WTC11 (cell line): Measurements from ENCODE around the gene ZNF557. TPM values are rescaled to one million over a fixed set of nuclear protein-coding genes. Genes with fewer than 3 reads are reported as not detected.

Experiments used
- ATAC-seq: fragments of 200-7000 bp; cut with Tn5 transposase; 2 replicates; pipeline ENCODE4 v1.10.0; 2021; ENCODE audit warnings: mild to moderate bottlenecking, moderate library complexity
- CTCF ChIA-PET: fragments of 300-600 bp; sonication (Branson Sonifier 250); formaldehyde crosslinking; loops from one replicate; lab custom pipeline; 2021; ENCODE audit warnings: antibody characterized with exemption; lab: Charles Lee
- POLR2A ChIA-PET: fragments of 350-600 bp; sonication (Branson Sonifier 250); formaldehyde crosslinking; loops from one replicate; lab custom pipeline; 2021; ENCODE audit warnings: antibody characterized with exemption; lab: Charles Lee
- DNase-seq: peaks from one replicate; pipeline ENCODE4 v3.0.0; 2021; ENCODE audit warnings: low spot score
- H3K27ac Mint-ChIP-seq: 2 replicates; pipeline ENCODE4 v1.8.0; 2021; ENCODE audit warnings: mixed read lengths
- H3K27me3 Mint-ChIP-seq: 2 replicates; pipeline ENCODE4 v1.8.0; 2021; ENCODE audit warnings: low read depth, mild to moderate bottlenecking, moderate library complexity, mixed read lengths
- H3K36me3 Mint-ChIP-seq: 2 replicates; pipeline ENCODE4 v1.8.0; 2021; ENCODE audit warnings: mixed read lengths
- H3K4me1 Mint-ChIP-seq: 2 replicates; pipeline ENCODE4 v1.8.0; 2022; ENCODE audit warnings: mixed read lengths
- H3K4me3 Mint-ChIP-seq: 2 replicates; pipeline ENCODE4 v1.8.0; 2021; ENCODE audit warnings: mild to moderate bottlenecking, moderate library complexity, mixed read lengths
- H3K9me3 Mint-ChIP-seq: 2 replicates; pipeline ENCODE4 v1.8.0; 2021; ENCODE audit warnings: mixed read lengths
- ATF2 ChIP-seq: sonication (generic); formaldehyde crosslinking; IDR thresholded peaks from 2 replicates; pipeline ENCODE4 v1.8.1; 2022; ENCODE audit warnings: low read depth, missing genetic modification reagents, borderline replicate concordance
- ELF4 ChIP-seq: sonication (generic); formaldehyde crosslinking; IDR thresholded peaks from 2 replicates; pipeline ENCODE4 v1.8.1; 2022; ENCODE audit warnings: low read depth, mild to moderate bottlenecking, moderate library complexity, missing genetic modification reagents
- HMGA2 ChIP-seq: fragments of 250-450 bp; sonication (Bioruptor Pico); IDR thresholded peaks from 2 replicates; pipeline ENCODE4 v1.4.0; 2021; ENCODE audit warnings: mild to moderate bottlenecking, moderate library complexity
- KAT7 ChIP-seq: sonication (generic); formaldehyde crosslinking; IDR thresholded peaks from 2 replicates; pipeline ENCODE4 v1.8.1; 2023; ENCODE audit warnings: missing genetic modification reagents, mild to moderate bottlenecking, borderline replicate concordance
- NFATC4 ChIP-seq: fragments of 250-450 bp; sonication (Bioruptor Pico); IDR thresholded peaks from 2 replicates; pipeline ENCODE4 v1.9.0; 2021; ENCODE audit warnings: mild to moderate bottlenecking
- NR1H2 ChIP-seq: sonication (generic); formaldehyde crosslinking; IDR thresholded peaks from 2 replicates; pipeline ENCODE4 v1.9.0; 2021; ENCODE audit warnings: mild to moderate bottlenecking, moderate library complexity, missing genetic modification reagents
- NR2C2 ChIP-seq: sonication (generic); formaldehyde crosslinking; IDR thresholded peaks from 2 replicates; pipeline ENCODE4 v1.8.0; 2022; ENCODE audit warnings: mild to moderate bottlenecking, missing genetic modification reagents
- PRDM15 ChIP-seq: sonication (generic); formaldehyde crosslinking; IDR thresholded peaks from 2 replicates; pipeline ENCODE4 v1.8.0; 2022; ENCODE audit warnings: missing genetic modification reagents
- PRRX2 ChIP-seq: fragments of 250-450 bp; sonication (Bioruptor Pico); IDR thresholded peaks from 2 replicates; pipeline ENCODE4 v1.8.0; 2021; ENCODE audit warnings: mild to moderate bottlenecking
- RELA ChIP-seq: sonication (generic); formaldehyde crosslinking; IDR thresholded peaks from 2 replicates; pipeline ENCODE4 v1.8.1; 2022; ENCODE audit warnings: missing genetic modification reagents, mild to moderate bottlenecking, borderline replicate concordance
- RORB ChIP-seq: fragments of 250-450 bp; sonication (Bioruptor Pico); IDR thresholded peaks from 2 replicates; pipeline ENCODE4 v1.9.0; 2021; ENCODE audit warnings: mild to moderate bottlenecking
- ZNF121 ChIP-seq: sonication (generic); formaldehyde crosslinking; IDR thresholded peaks from 2 replicates; pipeline ENCODE4 v1.8.0; 2023; ENCODE audit warnings: missing genetic modification reagents
- ZNF232 ChIP-seq: sonication (generic); formaldehyde crosslinking; IDR thresholded peaks from 2 replicates; pipeline ENCODE4 v1.8.0; 2022; ENCODE audit warnings: mild to moderate bottlenecking, missing genetic modification reagents
- ZNF423 ChIP-seq: fragments of 250-450 bp; sonication (Bioruptor Pico); IDR thresholded peaks from 2 replicates; pipeline ENCODE4 v2.1.2; 2022; ENCODE audit warnings: mild to moderate bottlenecking, moderate library complexity
- ZNF425 ChIP-seq: fragments of 250-450 bp; sonication (Bioruptor Pico); conservative IDR thresholded peaks from 2 replicates; pipeline ENCODE4 v1.9.0; 2021; ENCODE audit warnings: mild to moderate bottlenecking
- ZNF671 ChIP-seq: fragments of 250-450 bp; sonication (Bioruptor Pico); IDR thresholded peaks from 2 replicates; pipeline ENCODE4 v1.8.0; 2021; ENCODE audit warnings: mild to moderate bottlenecking
- total RNA-seq: library from RNA; stranded (reverse); gene quantifications from 3 replicates; pipeline ENCODE4 v1.2.3, GENCODE V29; 2021
- TF ChIP-seq, protein P1 (sequence below): sonication (generic); formaldehyde crosslinking; IDR thresholded peaks from 2 replicates; pipeline ENCODE4 v1.8.1; 2022; ENCODE audit warnings: low read depth, mild to moderate bottlenecking, moderate library complexity, missing genetic modification reagents, borderline replicate concordance
- TF ChIP-seq, protein P2 (sequence below): sonication (generic); formaldehyde crosslinking; IDR thresholded peaks from 2 replicates; pipeline ENCODE4 v1.8.0; 2022; ENCODE audit warnings: mild to moderate bottlenecking, missing genetic modification reagents

The ZNF557 gene
- total RNA-seq, 1 experiment from 2014 or later, result 6.7 TPM

- peak; percentile 64; the same call in 1 of the 2 replicates for TF ChIP-seq ZNF232 (CRISPR knock-in tag)
- TF ChIP-seq, protein P1, sequence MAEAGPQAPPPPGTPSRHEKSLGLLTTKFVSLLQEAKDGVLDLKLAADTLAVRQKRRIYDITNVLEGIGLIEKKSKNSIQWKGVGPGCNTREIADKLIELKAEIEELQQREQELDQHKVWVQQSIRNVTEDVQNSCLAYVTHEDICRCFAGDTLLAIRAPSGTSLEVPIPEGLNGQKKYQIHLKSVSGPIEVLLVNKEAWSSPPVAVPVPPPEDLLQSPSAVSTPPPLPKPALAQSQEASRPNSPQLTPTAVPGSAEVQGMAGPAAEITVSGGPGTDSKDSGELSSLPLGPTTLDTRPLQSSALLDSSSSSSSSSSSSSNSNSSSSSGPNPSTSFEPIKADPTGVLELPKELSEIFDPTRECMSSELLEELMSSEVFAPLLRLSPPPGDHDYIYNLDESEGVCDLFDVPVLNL (CRISPR knock-in tag), result 0 out of 2 replicates have a peak, but pooled peaks have one; percentile 49
- TF ChIP-seq ZNF671, result no peak
Measured at GRCh38 chr19:7098701-7099596, 29.4 kb downstream of the ZNF557 start (continued).

GRCh38 chr19:7099597-7099921 lies 30.1 kb downstream of the ZNF557 start:
- H3K4me1 Mint-ChIP-seq, result peaks cover 13% of the 10 kb centered on the region
- TF ChIP-seq NR2C2 (no peak), PRRX2 (no peak), ZNF425 (CRISPR knock-in tag) (no peak), NFATC4 (CRISPR knock-in tag) (no peak), ATF2 (CRISPR knock-in tag) (no peak), KAT7 (no peak), ZNF423 (no peak), NR1H2 (CRISPR knock-in tag) (no peak), HMGA2 (CRISPR knock-in tag) (no peak), RORB (no peak), RELA (no peak), PRDM15 (CRISPR knock-in tag) (no peak), ELF4 (no peak), ZNF121 (no peak)
- TF ChIP-seq, protein P1 (CRISPR knock-in tag), result no peak
- TF ChIP-seq, protein P2, sequence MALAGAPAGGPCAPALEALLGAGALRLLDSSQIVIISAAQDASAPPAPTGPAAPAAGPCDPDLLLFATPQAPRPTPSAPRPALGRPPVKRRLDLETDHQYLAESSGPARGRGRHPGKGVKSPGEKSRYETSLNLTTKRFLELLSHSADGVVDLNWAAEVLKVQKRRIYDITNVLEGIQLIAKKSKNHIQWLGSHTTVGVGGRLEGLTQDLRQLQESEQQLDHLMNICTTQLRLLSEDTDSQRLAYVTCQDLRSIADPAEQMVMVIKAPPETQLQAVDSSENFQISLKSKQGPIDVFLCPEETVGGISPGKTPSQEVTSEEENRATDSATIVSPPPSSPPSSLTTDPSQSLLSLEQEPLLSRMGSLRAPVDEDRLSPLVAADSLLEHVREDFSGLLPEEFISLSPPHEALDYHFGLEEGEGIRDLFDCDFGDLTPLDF (CRISPR knock-in tag), result no peak
- TF ChIP-seq, all 79 proteins: peak for 0
- H3K9me3 Mint-ChIP-seq, result peaks cover 28% of the 10 kb centered on the region
- ATAC-seq (no peak), DNase-seq (peak; percentile 91)
- peaks cover 30% of the 10 kb centered on the region for H3K36me3 Mint-ChIP-seq
- ChIA-PET CTCF (interaction anchor here (0.5 to 2.9 kb wide), 22 partner anchors 11 to 804 kb away, joined by 3 to 32 read pairs (median 4); partner anchors contain the start of genes MAP2K7, TRAPPC5 and ZNF557), POLR2A (interaction anchor here (0.6 to 1.8 kb wide), 7 partner anchors 19 to 255 kb away, joined by 3 to 5 read pairs (median 4); no protein-coding TSS in a partner anchor)
- peak overlapping the region; percentile 72; the same call in 1 of the 2 replicates for H3K27ac Mint-ChIP-seq
- H3K4me3 Mint-ChIP-seq, result peak overlapping the region; percentile 75
- peaks cover 7% of the 10 kb centered on the region for H3K27me3 Mint-ChIP-seq
